Lung (tissue), 12 donors: ENCODE results near the gene CTSD. TPM values are rescaled to one million over a fixed set of nuclear protein-coding genes. Genes with fewer than 3 reads are reported as not detected.

Experiments used
- ATAC-seq: fragments of 200-7000 bp; cut with Tn5 transposase; one replicate; pipeline ENCODE4 v1.9.1; 2020; ENCODE audit warnings: moderate number of reproducible peaks; ENCODE audit not compliant: insufficient read depth, low FRiP score
- DNase-seq, 3 donors: peaks; one replicate each; pipeline ENCODE4 v3.0.0-alpha.2; 2013 to 2017
- H3K27ac ChIP-seq, 2 donors: one replicate each; pipeline ENCODE4 v1.5.1; 2013; ENCODE audit warnings: mild to moderate bottlenecking in 2 of 2, moderate library complexity in 2 of 2, control low read depth in 1 of 2, inconsistent platforms in 1 of 2, low read depth in 1 of 2, low read length in 1 of 2
- H3K27me3 ChIP-seq, 3 donors: one replicate each; pipeline ENCODE4 v1.5.1; 2013; ENCODE audit warnings: low read length in 2 of 3; ENCODE audit not compliant: control insufficient read depth in 3 of 3, insufficient read depth in 3 of 3
- H3K36me3 ChIP-seq, 4 donors: one replicate each; pipeline ENCODE4 v1.5.1; 2013; ENCODE audit warnings: low read length in 4 of 4, mild to moderate bottlenecking in 1 of 4, moderate library complexity in 1 of 4; ENCODE audit not compliant: control insufficient read depth in 4 of 4, insufficient read depth in 4 of 4
- H3K4me1 ChIP-seq, 5 donors: one replicate each; pipeline ENCODE4 v1.5.1; 2013; ENCODE audit warnings: low read length in 5 of 5, mild to moderate bottlenecking in 2 of 5, moderate library complexity in 1 of 5; ENCODE audit not compliant: control insufficient read depth in 5 of 5, insufficient read depth in 5 of 5
- H3K4me3 ChIP-seq: one replicate; pipeline ENCODE4 v1.5.1; 2013; ENCODE audit warnings: mild to moderate bottlenecking, control low read depth, moderate library complexity
- H3K9ac ChIP-seq, 2 donors: one replicate each; pipeline ENCODE4 v1.5.1; 2013; ENCODE audit warnings: low read length in 2 of 2, control low read depth in 1 of 2; ENCODE audit not compliant: insufficient read depth in 1 of 2
- H3K9me3 ChIP-seq, 4 donors: one replicate each; pipeline ENCODE4 v1.5.1; 2013; ENCODE audit warnings: low read length in 3 of 4, mild to moderate bottlenecking in 1 of 4, moderate library complexity in 1 of 4; ENCODE audit not compliant: control insufficient read depth in 4 of 4, insufficient read depth in 3 of 4
- CTCF ChIP-seq: IDR thresholded peaks from 2 replicates; pipeline ENCODE4 v1.5.1; 2012; ENCODE audit warnings: mild to moderate bottlenecking; ENCODE audit errors: control extremely low read depth, extremely low read depth
- WGBS, 2 donors: extraction: QIAGEN DNeasy Blood & Tissue Kit; methylation state at CpG; one replicate each; pipeline ENCODE4 v1.1.7; 2013; 5-methylcytosine and 5-hydroxymethylcytosine counted together
- polyA plus RNA-seq, 2 donors: library from polyadenylated mRNA; stranded (reverse); fragments of 200-250 nt; gene quantifications; one replicate each; pipeline ENCODE4 v1.2.1, GENCODE V29; 2013
- total RNA-seq, 2 donors: library from RNA; depleted of rRNA in 1 of 2; stranded (reverse); fragments of >200 nt in 1 of 2; gene quantifications; one replicate each; pipeline ENCODE4 v1.2.1, GENCODE V29; 2014 to 2021
- donor health status: control.
- donor health status: control.
- donor health status: Bipolar disorder and iron deficiency.
- donor health status: healthy.
- donor health status: DM: yes; HTN: yes; CAD: no.

Gene CTSD
- total and polyA plus RNA-seq, 4 donors = 388 to 2,177 (median 1,949) TPM

- Histone ChIP-seq H3K9me3 (no peaks in the 10 kb centered on the region), H3K36me3 (peaks cover 0 to 8% (median under 1%) of the 10 kb centered on the region in 4 donors), H3K27ac (no peak overlapping the region), H3K4me3 (no peak overlapping the region), H3K27me3 (no peaks in the 10 kb centered on the region), H3K9ac (no peak overlapping the region), H3K4me1 (peaks cover 0 to 20% (median 11%) of the 10 kb centered on the region in 5 donors)
- TF ChIP-seq CTCF = no peak
- DNase-seq = no peak
- WGBS, 2 donors = 91 to 92% methylated on average over 28 of the region's 28 CpGs
- ATAC-seq = no peak
Observed at GRCh38 chr11:1765871-1766718, 2.4 kb upstream of the CTSD start.

GRCh38 chr11:1763336-1763795 lies 361 bp downstream of the CTSD start:
- H3K9me3 ChIP-seq = no peaks in the 10 kb centered on the region
- no peak for TF ChIP-seq CTCF
- no peaks in the 10 kb centered on the region for H3K27me3 ChIP-seq
- ATAC-seq (peak; percentile 9), DNase-seq (no peak)
- peaks cover 0 to 33% (median 2%) of the 10 kb centered on the region in 4 donors for H3K36me3 ChIP-seq
- peak overlapping the region; percentile 11 to 23 for H3K9ac ChIP-seq
- H3K27ac ChIP-seq = peak overlapping the region; percentile 91 to 95
- peaks cover 0 to 43% (median 11%) of the 10 kb centered on the region in 5 donors for H3K4me1 ChIP-seq
- H3K4me3 ChIP-seq = peak overlapping the region; percentile 93
- 1% methylated on average over 30 to 32 of the region's 32 CpGs for WGBS, 2 donors

- TF ChIP-seq CTCF = no peak
- H3K4me1 ChIP-seq = peaks cover 0 to 43% (median 11%) of the 10 kb centered on the region in 5 donors
- 20 to 28% methylated on average over 16 of the region's 16 CpGs for WGBS, 2 donors
Observed at GRCh38 chr11:1762537-1763302, 1.0 kb downstream of the CTSD start.

More at GRCh38 chr11:1762537-1763302, 1.0 kb downstream of the CTSD start:
- no peaks in the 10 kb centered on the region for H3K9me3 ChIP-seq
- H3K36me3 ChIP-seq = peaks cover 0 to 39% (median 2%) of the 10 kb centered on the region in 4 donors
- H3K27me3 ChIP-seq = no peaks in the 10 kb centered on the region
- ATAC-seq (no peak), DNase-seq (no peak)
- peak overlapping the region in 1 of 2 donors; percentile 23 for H3K9ac ChIP-seq
- H3K4me3 ChIP-seq = peak overlapping the region; percentile 93
- H3K27ac ChIP-seq = peak overlapping the region; percentile 91 to 95
